ENCODE data around the gene IL20.

The IL20 gene

DNA sequence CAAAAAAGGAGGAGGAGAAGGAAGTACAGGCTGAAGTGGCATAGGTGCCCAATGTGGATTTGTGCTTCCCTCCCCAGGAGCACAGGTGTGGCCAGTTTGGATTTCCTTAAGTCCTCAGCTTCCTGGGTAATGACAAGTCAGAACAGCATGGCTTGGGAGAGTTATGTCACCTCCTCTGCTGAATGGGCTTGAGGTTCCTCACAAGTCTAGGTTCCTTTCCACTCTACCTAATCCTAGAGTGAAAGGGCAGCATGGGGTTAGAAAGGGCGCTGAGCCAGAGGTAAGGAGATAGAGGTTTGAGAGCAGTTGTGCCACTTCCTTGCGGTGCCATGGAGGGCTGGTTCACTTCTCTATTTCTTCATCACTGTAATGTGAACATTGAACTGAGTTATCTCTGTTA lies 35.5 kb upstream of the IL20 start:
- Histone ChIP-seq H3K27me3 (replicated peaks; ENCODE audit: insufficient read depth, low read length) (no peaks in the 10 kb centered on the region), H3K27ac (ENCODE audit: low read length) (peak overlapping the region; percentile 66; the same call in 1 of the 2 replicates), H3K9me2 (replicated peaks; ENCODE audit: insufficient read depth, low read length) (no peaks in the 10 kb centered on the region), H3K36me3 (replicated peaks; ENCODE audit: insufficient read depth, low read length) (no peaks in the 10 kb centered on the region), H3K79me2 (ENCODE audit: low read length) (no peaks in the 10 kb centered on the region), H3K4me1 (ENCODE audit: low read length) (peaks cover 83% of the 10 kb centered on the region), H4K20me1 (ENCODE audit: insufficient read depth, low read length) (no peaks in the 10 kb centered on the region), H3F3A (ENCODE audit: insufficient read depth, low read length) (peaks cover 37% of the 10 kb centered on the region), H3K9ac (ENCODE audit: low read length) (no peak overlapping the region), H3K9me3 (replicated peaks; ENCODE audit: insufficient read depth, low read length) (no peaks in the 10 kb centered on the region), H3K4me2 (ENCODE audit: low read depth, low read length) (peak overlapping the region; percentile 64; the same call in 1 of the 2 replicates), H2AFZ (ENCODE audit: low read length) (no peak overlapping the region), H3K4me3 (ENCODE audit: low read length) (no peak overlapping the region)
- DNase-seq, result peak; percentile 42
- TF ChIP-seq CTCF (IDR thresholded peaks at IDR 0.05; ENCODE audit: low read length) (no peak), EZH2 (optimal IDR thresholded peaks at IDR 0.05; ENCODE audit: low read depth, low read length) (no peak), EZH2phosphoT487 (IDR thresholded peaks at IDR 0.05; ENCODE audit: low read length) (no peak)

DNA sequence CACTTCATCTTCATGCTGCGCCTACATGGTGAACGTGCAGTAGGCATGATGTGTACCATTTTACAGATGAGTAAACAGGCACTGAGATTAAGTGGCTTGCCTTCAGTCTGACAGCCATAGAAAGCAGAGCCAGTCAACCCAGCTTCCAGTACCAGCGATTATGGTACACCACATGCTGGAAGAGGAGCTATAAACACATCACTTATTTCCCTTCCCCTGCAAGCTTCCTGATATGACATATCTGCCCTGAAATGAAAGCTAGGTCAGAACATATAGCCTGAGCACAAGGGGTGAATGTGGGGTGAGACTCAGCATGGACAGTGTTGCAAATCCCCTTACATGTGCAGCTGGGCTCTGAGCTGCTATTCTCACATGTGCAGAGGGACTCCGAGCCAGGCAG lies 33.8 kb upstream of the IL20 start:
- H3K79me2 ChIP-seq (ENCODE audit: low read length), result no peaks in the 10 kb centered on the region
- H3F3A ChIP-seq (ENCODE audit: insufficient read depth, low read length), result peaks cover 37% of the 10 kb centered on the region
- no peaks in the 10 kb centered on the region for H3K27me3 ChIP-seq (replicated peaks; ENCODE audit: insufficient read depth, low read length)
- no peaks in the 10 kb centered on the region for H3K36me3 ChIP-seq (replicated peaks; ENCODE audit: insufficient read depth, low read length)
- no peaks in the 10 kb centered on the region for H3K9me3 ChIP-seq (replicated peaks; ENCODE audit: insufficient read depth, low read length)
- no peak overlapping the region for H2AFZ ChIP-seq (ENCODE audit: low read length)
- H3K27ac ChIP-seq (ENCODE audit: low read length), result no peak overlapping the region
- TF ChIP-seq EZH2phosphoT487 (IDR thresholded peaks at IDR 0.05; ENCODE audit: low read length) (no peak), CTCF (IDR thresholded peaks at IDR 0.05; ENCODE audit: low read length) (no peak)
- H3K4me3 ChIP-seq (ENCODE audit: low read length), result no peak overlapping the region
- H3K9me2 ChIP-seq (replicated peaks; ENCODE audit: insufficient read depth, low read length), result no peaks in the 10 kb centered on the region
- no peak overlapping the region for H3K4me2 ChIP-seq (ENCODE audit: low read depth, low read length)
- no peak overlapping the region for H3K9ac ChIP-seq (ENCODE audit: low read length)
- DNase-seq, result peak; percentile 45
- H4K20me1 ChIP-seq (ENCODE audit: insufficient read depth, low read length), result no peaks in the 10 kb centered on the region
- H3K4me1 ChIP-seq (ENCODE audit: low read length), result peaks cover 69% of the 10 kb centered on the region

DNA sequence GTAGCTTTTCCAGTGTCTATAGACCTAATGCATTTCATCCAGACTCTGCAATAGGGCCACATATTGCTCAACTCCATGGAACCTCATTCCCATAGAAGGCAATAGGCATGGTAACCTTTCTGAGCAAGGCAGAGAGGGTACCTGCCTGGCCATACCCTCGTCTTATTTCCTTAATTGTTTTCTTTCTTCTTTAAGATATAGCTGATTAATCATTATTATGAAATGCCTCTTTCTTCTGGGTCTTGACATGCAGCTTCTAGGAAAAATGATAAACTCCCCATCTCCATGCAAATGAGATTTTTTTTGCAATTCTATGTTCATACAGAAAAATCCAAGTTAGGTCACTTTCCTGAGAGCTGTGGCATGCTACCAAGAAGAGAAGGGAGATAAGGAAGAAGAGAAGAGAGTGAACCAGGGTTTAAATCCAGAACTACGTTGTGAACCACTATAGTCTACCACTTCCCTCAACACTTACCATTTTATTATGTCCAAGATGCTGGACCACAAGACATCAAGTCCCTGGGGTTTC lies 33.0 kb upstream of the IL20 start:
- H3K9me2 ChIP-seq (replicated peaks; ENCODE audit: insufficient read depth, low read length), result no peaks in the 10 kb centered on the region
- H2AFZ ChIP-seq (ENCODE audit: low read length), result peak overlapping the region; percentile 14; the same call in 1 of the 2 replicates
- peak overlapping the region; percentile 45; the same call in 1 of the 2 replicates for H3K27ac ChIP-seq (ENCODE audit: low read length)
- no peaks in the 10 kb centered on the region for H4K20me1 ChIP-seq (ENCODE audit: insufficient read depth, low read length)
- no peak overlapping the region for H3K4me3 ChIP-seq (ENCODE audit: low read length)
- H3K27me3 ChIP-seq (replicated peaks; ENCODE audit: insufficient read depth, low read length), result no peaks in the 10 kb centered on the region
- TF ChIP-seq CTCF (IDR thresholded peaks at IDR 0.05; ENCODE audit: low read length) (no peak), EZH2 (optimal IDR thresholded peaks at IDR 0.05; ENCODE audit: low read depth, low read length) (no peak), EZH2phosphoT487 (IDR thresholded peaks at IDR 0.05; ENCODE audit: low read length) (no peak)
- DNase-seq, result no peak
- H3K4me2 ChIP-seq (ENCODE audit: low read depth, low read length), result peak overlapping the region; percentile 51
- no peak overlapping the region for H3K9ac ChIP-seq (ENCODE audit: low read length)
- H3K79me2 ChIP-seq (ENCODE audit: low read length), result no peaks in the 10 kb centered on the region
- no peaks in the 10 kb centered on the region for H3K9me3 ChIP-seq (replicated peaks; ENCODE audit: insufficient read depth, low read length)
- H3F3A ChIP-seq (ENCODE audit: insufficient read depth, low read length), result peaks cover 37% of the 10 kb centered on the region
- peaks cover 67% of the 10 kb centered on the region for H3K4me1 ChIP-seq (ENCODE audit: low read length)
- no peaks in the 10 kb centered on the region for H3K36me3 ChIP-seq (replicated peaks; ENCODE audit: insufficient read depth, low read length)

Data from MM.1S (cell line).